ENCODE measurements around the gene TBC1D14. TPM values are rescaled to one million over a fixed set of nuclear protein-coding genes. Genes with fewer than 3 reads are reported as not detected.

The TBC1D14 gene
- total RNA-seq, 1 experiment from 2014 or later, result 50.2 TPM

- no peak overlapping the region for H3K56ac ChIP-seq (ENCODE audit: insufficient read length, low read depth, low read length)
- H3K27ac Mint-ChIP-seq, result no peak overlapping the region; a peak in 1 of 7 replicates
- no peaks in the 10 kb centered on the region for H3K27me3 Mint-ChIP-seq (ENCODE audit: low read depth)
- H3K4me3 Mint-ChIP-seq, result no peak overlapping the region
- peaks cover 4 to 22% (median 16%) of the 10 kb centered on the region in 3 experiments; a peak in 5 of 7 replicates for H3K36me3 Mint-ChIP-seq (ENCODE audit: insufficient read depth in 1 of 3, low read depth in 3 of 3)
- H3K18ac ChIP-seq (ENCODE audit: insufficient read length, low read depth, low read length), result no peak overlapping the region
- no peaks in the 10 kb centered on the region for H3K23me2 ChIP-seq (ENCODE audit: insufficient read length, low read depth, low read length, poor library complexity, severe bottlenecking)
- no peaks in the 10 kb centered on the region for H3K27me3 ChIP-seq (ENCODE audit: insufficient read depth, low read length)
- H3K27ac ChIP-seq (ENCODE audit: insufficient read length, low read depth, low read length), result no peak overlapping the region
- H3K9ac ChIP-seq (ENCODE audit: extremely low read depth, insufficient read length, low read length), result no peak overlapping the region
- no peak overlapping the region for H3K4me2 ChIP-seq (ENCODE audit: insufficient read depth, insufficient read length, low read length)
- H2BK120ac ChIP-seq (ENCODE audit: low read depth, low read length, poor library complexity, severe bottlenecking), result no peak overlapping the region
- no CpG with 5 or more reads among the region's 3 CpGs for WGBS (ENCODE audit: extremely low coverage, insufficient read length, low lambda C conversion rate)
- H4K5ac ChIP-seq (ENCODE audit: insufficient read length, low read depth, low read length), result no peak overlapping the region
- H4K91ac ChIP-seq (ENCODE audit: insufficient read length, low read depth, low read length), result no peak overlapping the region
- no peak overlapping the region for H2BK12ac ChIP-seq (ENCODE audit: insufficient read length, low read depth, low read length)
- no peak for DNase-seq
- H3K9me3 Mint-ChIP-seq, result no peaks in the 10 kb centered on the region
- H3K79me1 ChIP-seq (ENCODE audit: insufficient read depth, low read depth, low read length, poor library complexity, severe bottlenecking), result no peaks in the 10 kb centered on the region
- H3K9me3 ChIP-seq (ENCODE audit: control insufficient read depth, low read depth, low read length), result no peaks in the 10 kb centered on the region
- no peak overlapping the region for H2AK5ac ChIP-seq (ENCODE audit: insufficient read length, low read length)
- H3K4ac ChIP-seq (ENCODE audit: low read depth, low read length), result no peak overlapping the region
- H3K4me1 ChIP-seq (ENCODE audit: insufficient read depth, low read length), result no peaks in the 10 kb centered on the region
- no peak overlapping the region for H2AFZ ChIP-seq (ENCODE audit: low read length)
- H3T11ph ChIP-seq (ENCODE audit: low read length), result no peak overlapping the region
- no peak overlapping the region for H2BK20ac ChIP-seq (ENCODE audit: low read depth, low read length, poor library complexity, severe bottlenecking)
- H2BK5ac ChIP-seq (ENCODE audit: insufficient read length, low read length), result no peak overlapping the region
- H3K23ac ChIP-seq (ENCODE audit: insufficient read length, low read depth, low read length), result no peak overlapping the region
- no peak for TF ChIP-seq CTCF (conservative IDR thresholded peaks at IDR 0.05)
- peaks cover 5% of the 10 kb centered on the region for H4K20me1 ChIP-seq (ENCODE audit: control insufficient read depth, insufficient read depth, insufficient read length)
- H2BK15ac ChIP-seq (ENCODE audit: low read depth, low read length), result no peak overlapping the region
- no peak overlapping the region for H4K8ac ChIP-seq (replicated peaks; ENCODE audit: insufficient read length, low read depth, low read length)
- peaks cover 1% of the 10 kb centered on the region; the same call in 1 of the 2 replicates for H3K79me2 ChIP-seq (ENCODE audit: insufficient read depth, low read length)
- H3K14ac ChIP-seq (ENCODE audit: insufficient read depth, low read length), result no peak overlapping the region
- H3K4me1 Mint-ChIP-seq, result peaks cover 17 to 25% of the 10 kb centered on the region in 2 experiments
Measured at GRCh38 chr4:6932475-6932874, 22.8 kb downstream of the TBC1D14 start.
